WERI-Rb-1 (cell line): Measurements from ENCODE around the gene GATA2.

Experiments used
- DNase-seq: peaks from one replicate; pipeline ENCODE4 v3.0.0-alpha.2; 2020
- H3K27ac ChIP-seq: fragments of 250-450 bp; sonication (Bioruptor Pico); 2 replicates; pipeline ENCODE4 v1.5.1; 2020; ENCODE audit warnings: mild to moderate bottlenecking, moderate library complexity
- H3K27me3 ChIP-seq: fragments of 250-450 bp; sonication (Bioruptor Pico); 2 replicates; pipeline ENCODE4 v1.5.1; 2021; ENCODE audit warnings: mild to moderate bottlenecking, low read depth, moderate library complexity; ENCODE audit not compliant: insufficient read depth, severe bottlenecking
- H3K36me3 ChIP-seq: fragments of 250-450 bp; sonication (Bioruptor Pico); 2 replicates; pipeline ENCODE4 v1.5.1; 2020; ENCODE audit warnings: mild to moderate bottlenecking, moderate library complexity
- H3K4me3 ChIP-seq: 2 replicates; pipeline ENCODE4 v1.5.1; 2011; ENCODE audit warnings: low read depth, mild to moderate bottlenecking, control low read depth, low read length
- H3K9me3 ChIP-seq: fragments of 250-450 bp; sonication (Bioruptor Pico); 2 replicates; pipeline ENCODE4 v1.5.1; 2021; ENCODE audit warnings: mild to moderate bottlenecking, moderate library complexity; ENCODE audit not compliant: severe bottlenecking
- TF ChIP-seq, protein P1 (sequence below): IDR thresholded peaks from 2 replicates; pipeline ENCODE4 v1.5.1; 2011; ENCODE audit warnings: low read depth, mild to moderate bottlenecking, control low read depth, inconsistent platforms, low read length

GATA2 gene

GRCh38 chr3:128486205-128486628 lies 6.8 kb downstream of the GATA2 start:
- H3K27ac ChIP-seq: no peak overlapping the region
- H3K9me3 ChIP-seq: no peaks in the 10 kb centered on the region
- no peak for DNase-seq
- no peak overlapping the region for H3K4me3 ChIP-seq
- peaks cover 99% of the 10 kb centered on the region for H3K27me3 ChIP-seq
- no peaks in the 10 kb centered on the region for H3K36me3 ChIP-seq
- TF ChIP-seq, protein P1, sequence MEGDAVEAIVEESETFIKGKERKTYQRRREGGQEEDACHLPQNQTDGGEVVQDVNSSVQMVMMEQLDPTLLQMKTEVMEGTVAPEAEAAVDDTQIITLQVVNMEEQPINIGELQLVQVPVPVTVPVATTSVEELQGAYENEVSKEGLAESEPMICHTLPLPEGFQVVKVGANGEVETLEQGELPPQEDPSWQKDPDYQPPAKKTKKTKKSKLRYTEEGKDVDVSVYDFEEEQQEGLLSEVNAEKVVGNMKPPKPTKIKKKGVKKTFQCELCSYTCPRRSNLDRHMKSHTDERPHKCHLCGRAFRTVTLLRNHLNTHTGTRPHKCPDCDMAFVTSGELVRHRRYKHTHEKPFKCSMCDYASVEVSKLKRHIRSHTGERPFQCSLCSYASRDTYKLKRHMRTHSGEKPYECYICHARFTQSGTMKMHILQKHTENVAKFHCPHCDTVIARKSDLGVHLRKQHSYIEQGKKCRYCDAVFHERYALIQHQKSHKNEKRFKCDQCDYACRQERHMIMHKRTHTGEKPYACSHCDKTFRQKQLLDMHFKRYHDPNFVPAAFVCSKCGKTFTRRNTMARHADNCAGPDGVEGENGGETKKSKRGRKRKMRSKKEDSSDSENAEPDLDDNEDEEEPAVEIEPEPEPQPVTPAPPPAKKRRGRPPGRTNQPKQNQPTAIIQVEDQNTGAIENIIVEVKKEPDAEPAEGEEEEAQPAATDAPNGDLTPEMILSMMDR: no peak

DNA sequence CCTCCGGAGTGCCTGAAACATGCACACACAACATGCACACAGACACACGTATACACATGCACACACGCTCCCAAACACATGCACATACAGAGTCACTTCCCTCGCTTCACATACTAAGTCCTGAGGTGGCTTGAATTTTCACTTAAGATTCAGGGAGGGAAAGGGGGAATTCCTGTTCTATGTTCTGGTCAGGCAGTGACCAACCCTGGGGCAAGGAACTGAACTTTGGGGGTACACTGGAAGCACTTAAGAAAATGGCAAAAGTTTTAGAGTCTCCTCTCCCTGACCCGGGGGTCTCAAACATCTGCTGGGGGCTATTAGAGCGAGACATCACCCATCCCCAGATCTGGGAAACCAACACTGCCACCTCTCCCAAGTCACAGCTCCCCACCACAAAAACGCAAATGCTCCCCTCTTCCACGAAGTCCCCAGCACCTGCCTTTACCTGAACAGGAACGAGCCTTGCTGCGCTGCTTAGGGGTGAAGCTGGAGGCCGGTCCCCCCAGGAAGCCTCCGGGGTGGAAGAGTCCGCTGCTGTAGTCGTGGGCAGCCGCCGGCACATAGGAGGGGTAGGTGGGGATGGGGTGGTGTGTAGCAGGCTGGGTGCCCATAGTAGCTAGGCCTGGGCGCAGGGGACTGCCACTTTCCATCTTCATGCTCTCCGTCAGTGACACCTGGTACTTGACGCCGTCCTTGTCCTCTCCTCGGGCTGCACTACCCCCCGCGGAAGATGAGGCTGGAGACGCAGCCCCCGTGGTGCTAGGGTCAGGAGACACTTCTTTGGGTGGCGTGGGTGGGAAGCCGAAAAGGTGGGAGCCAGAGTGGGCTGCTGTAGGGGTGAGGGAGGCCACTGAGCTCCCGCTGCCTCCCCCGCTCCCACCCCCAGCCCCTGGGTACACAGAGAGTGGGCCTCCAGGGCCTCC lies 7.5 kb downstream of the GATA2 start:
- TF ChIP-seq, protein P1: no peak
- Histone ChIP-seq H3K9me3 (no peaks in the 10 kb centered on the region), H3K36me3 (no peaks in the 10 kb centered on the region), H3K4me3 (no peak overlapping the region), H3K27me3 (peaks cover 98% of the 10 kb centered on the region), H3K27ac (no peak overlapping the region)
- no peak for DNase-seq

- H3K36me3 ChIP-seq: no peaks in the 10 kb centered on the region
- H3K4me3 ChIP-seq: no peak overlapping the region
- TF ChIP-seq, protein P1: no peak
- H3K27me3 ChIP-seq: peaks cover 89% of the 10 kb centered on the region
- no peak for DNase-seq
- no peak overlapping the region for H3K27ac ChIP-seq
- no peaks in the 10 kb centered on the region for H3K9me3 ChIP-seq
Observed at GRCh38 chr3:128484404-128485281, 8.4 kb downstream of the GATA2 start.

GRCh38 chr3:128483657-128484403 lies 9.2 kb downstream of the GATA2 start:
- Histone ChIP-seq H3K4me3 (no peak overlapping the region), H3K27ac (no peak overlapping the region)

More at GRCh38 chr3:128483657-128484403, 9.2 kb downstream of the GATA2 start:
- peaks cover 81% of the 10 kb centered on the region for H3K27me3 ChIP-seq
- no peak for DNase-seq
- no peaks in the 10 kb centered on the region for H3K36me3 ChIP-seq
- TF ChIP-seq, protein P1: no peak
- no peaks in the 10 kb centered on the region for H3K9me3 ChIP-seq
